Common myeloid progenitor, CD34-positive (primary cell): ENCODE results near the gene PCSK5.
A peak's percentile ranks its signal among the peaks of the same experiment; 100 is the strongest.

Experiments used
- CTCF ChIA-PET: fragments of 350-600 bp; sonication (Branson Sonifier 250); formaldehyde crosslinking; loops from one replicate; lab custom pipeline; 2021; ENCODE audit warnings: antibody characterized with exemption; lab: Charles Lee
- POLR2A ChIA-PET: fragments of 350-600 bp; sonication (Branson Sonifier 250); formaldehyde crosslinking; loops from one replicate; lab custom pipeline; 2021; ENCODE audit warnings: antibody characterized with exemption; lab: Charles Lee
- DNase-seq, 3 donors: peaks; one replicate each; pipeline versions ENCODE4 v3.0.0 to v3.0.0-alpha.2; 2013
- H3K27ac ChIP-seq, 2 experiments: 1 replicate in 1 of 2; 2 replicates in 1 of 2; pipeline ENCODE4 v1.7.0; 2013; ENCODE audit warnings: inconsistent platforms in 2 of 2, low read length in 2 of 2, mild to moderate bottlenecking in 2 of 2, low read depth in 1 of 2, moderate library complexity in 1 of 2; ENCODE audit not compliant: severe bottlenecking in 2 of 2, insufficient read depth in 1 of 2, poor library complexity in 1 of 2
- H3K27me3 ChIP-seq, 5 experiments: replicated peaks in 2 of 5; 1 replicate in 3 of 5; 2 replicates in 2 of 5; pipeline versions ENCODE4 v1.6.1 to v1.7.0; 2013; ENCODE audit warnings: low read length in 4 of 5, mild to moderate bottlenecking in 2 of 5, moderate library complexity in 2 of 5, inconsistent platforms in 1 of 5; ENCODE audit not compliant: insufficient read depth in 5 of 5, control insufficient read depth in 4 of 5
- H3K36me3 ChIP-seq, 4 experiments: 1 replicate in 2 of 4; 2 replicates in 2 of 4; pipeline versions ENCODE4 v1.6.1 to v1.7.0; 2013; ENCODE audit warnings: low read length in 3 of 4, control low read depth in 1 of 4, mild to moderate bottlenecking in 1 of 4; ENCODE audit not compliant: control insufficient read depth in 4 of 4, insufficient read depth in 4 of 4
- H3K4me1 ChIP-seq, 4 experiments: 1 replicate in 3 of 4; 2 replicates in 1 of 4; pipeline versions ENCODE4 v1.6.1 to v1.7.1; 2013; ENCODE audit warnings: low read length in 3 of 4, mild to moderate bottlenecking in 3 of 4, control low read depth in 1 of 4, inconsistent platforms in 1 of 4, moderate library complexity in 1 of 4; ENCODE audit not compliant: control insufficient read depth in 4 of 4, insufficient read depth in 4 of 4; ENCODE audit errors: control extremely low read depth in 1 of 4
- H3K4me3 ChIP-seq, 7 experiments: 1 replicate in 4 of 7; 2 replicates in 3 of 7; pipeline versions ENCODE4 v1.5.1 to v1.7.0; 2013; ENCODE audit warnings: mild to moderate bottlenecking in 7 of 7, low read length in 6 of 7, moderate library complexity in 6 of 7, inconsistent platforms in 2 of 7, low read depth in 2 of 7, control low read depth in 1 of 7; ENCODE audit not compliant: insufficient read depth in 4 of 7, control insufficient read depth in 1 of 7; ENCODE audit errors: extremely low read depth in 1 of 7
- H3K9me3 ChIP-seq, 5 experiments: 1 replicate in 4 of 5; 2 replicates in 1 of 5; pipeline versions ENCODE4 v1.6.1 to v1.7.1; 2013; ENCODE audit warnings: low read length in 4 of 5, mild to moderate bottlenecking in 2 of 5, inconsistent platforms in 1 of 5, low read depth in 1 of 5, moderate library complexity in 1 of 5; ENCODE audit not compliant: control insufficient read depth in 4 of 5, insufficient read depth in 2 of 5; ENCODE audit errors: control extremely low read depth in 1 of 5
- WGBS: methylation state at CpG from one replicate; pipeline ENCODE4 v1.1.5; 2013; ENCODE audit not compliant: insufficient coverage; 5-methylcytosine and 5-hydroxymethylcytosine counted together

PCSK5 gene

GRCh38 chr9:76023715-76024195 is 133.3 kb downstream of the PCSK5 start:
- H3K27ac ChIP-seq, result no peak overlapping the region
- no peaks in the 10 kb centered on the region for H3K36me3 ChIP-seq
- DNase-seq, result peak in 2 of 3 donors; percentile 29 to 47
- H3K27me3 ChIP-seq, result no peaks in the 10 kb centered on the region
- WGBS, result 80% methylated on average over 7 of the region's 7 CpGs
- H3K4me3 ChIP-seq, result no peak overlapping the region
- ChIA-PET CTCF (no interaction called here), POLR2A (no interaction called here)
- H3K9me3 ChIP-seq, result no peaks in the 10 kb centered on the region
- peaks cover 16 to 57% (median 27%) of the 10 kb centered on the region in 4 experiments for H3K4me1 ChIP-seq

GRCh38 chr9:76025286-76025685 is 134.8 kb downstream of the PCSK5 start:
- POLR2A ChIA-PET, result interaction anchor here (0.6 kb wide), 1 partner anchor 28 kb away, joined by 4 read pairs; no protein-coding TSS in a partner anchor
- no peaks in the 10 kb centered on the region for H3K9me3 ChIP-seq
- peaks cover 12 to 47% (median 23%) of the 10 kb centered on the region in 4 experiments for H3K4me1 ChIP-seq
- CTCF ChIA-PET, result no interaction called here
- WGBS, result no CpG with 5 or more reads among the region's 1 CpG
- H3K36me3 ChIP-seq, result no peaks in the 10 kb centered on the region
- no peak overlapping the region for H3K27ac ChIP-seq
- H3K4me3 ChIP-seq, result no peak overlapping the region
- no peaks in the 10 kb centered on the region for H3K27me3 ChIP-seq
- DNase-seq, result peak in 1 of 3 donors; percentile 36

- no peak for DNase-seq
- Histone ChIP-seq H3K36me3 (no peaks in the 10 kb centered on the region), H3K4me3 (no peak overlapping the region), H3K27me3 (no peaks in the 10 kb centered on the region), H3K4me1 (peaks cover 9 to 37% (median 17%) of the 10 kb centered on the region in 4 experiments), H3K9me3 (no peaks in the 10 kb centered on the region), H3K27ac (no peak overlapping the region)
- ChIA-PET POLR2A (no interaction called here), CTCF (no interaction called here)
- 97% methylated on average over 5 of the region's 6 CpGs for WGBS
Measured at GRCh38 chr9:76026796-76027195, 136.3 kb downstream of the PCSK5 start.

GRCh38 chr9:76027416-76027815 is 136.9 kb downstream of the PCSK5 start:
- H3K27ac ChIP-seq, result no peak overlapping the region
- no peak overlapping the region for H3K4me3 ChIP-seq
- WGBS, result 100% methylated on average over 1 of the region's 5 CpGs
- no peaks in the 10 kb centered on the region for H3K36me3 ChIP-seq
- ChIA-PET CTCF (interaction anchor here (0.6 kb wide), 1 partner anchor 607 kb away, joined by 4 read pairs; no protein-coding TSS in a partner anchor), POLR2A (no interaction called here)
- DNase-seq, result peak; percentile 15 to 69 (median 57)
- no peaks in the 10 kb centered on the region for H3K9me3 ChIP-seq
- peaks cover 9 to 38% (median 18%) of the 10 kb centered on the region in 4 experiments for H3K4me1 ChIP-seq
- no peaks in the 10 kb centered on the region for H3K27me3 ChIP-seq

- no peaks in the 10 kb centered on the region for H3K27me3 ChIP-seq
- H3K36me3 ChIP-seq, result no peaks in the 10 kb centered on the region
- H3K9me3 ChIP-seq, result no peaks in the 10 kb centered on the region
- H3K27ac ChIP-seq, result no peak overlapping the region
- H3K4me1 ChIP-seq, result peaks cover 12 to 42% (median 20%) of the 10 kb centered on the region in 4 experiments
- ChIA-PET CTCF (interaction anchor here (0.6 kb wide), 1 partner anchor 606 kb away, joined by 4 read pairs; no protein-coding TSS in a partner anchor), POLR2A (no interaction called here)
- WGBS, result 94% methylated on average over 2 of the region's 2 CpGs
- H3K4me3 ChIP-seq, result no peak overlapping the region
- DNase-seq, result no peak
Measured at GRCh38 chr9:76027861-76028260, 137.4 kb downstream of the PCSK5 start.

- no peaks in the 10 kb centered on the region for H3K9me3 ChIP-seq
- ChIA-PET CTCF (no interaction called here), POLR2A (no interaction called here)
- H3K27ac ChIP-seq, result no peak overlapping the region
- peaks cover 4 to 20% (median 12%) of the 10 kb centered on the region in 4 experiments for H3K4me1 ChIP-seq
- no peak for DNase-seq
- H3K4me3 ChIP-seq, result no peak overlapping the region
- no peaks in the 10 kb centered on the region for H3K27me3 ChIP-seq
- 64% methylated on average over 3 of the region's 6 CpGs for WGBS
- H3K36me3 ChIP-seq, result no peaks in the 10 kb centered on the region
Measured at GRCh38 chr9:76032038-76032796, 141.7 kb downstream of the PCSK5 start.

- POLR2A ChIA-PET, result no interaction called here
- Histone ChIP-seq H3K4me3 (no peak overlapping the region), H3K36me3 (no peaks in the 10 kb centered on the region), H3K9me3 (no peaks in the 10 kb centered on the region), H3K4me1 (peaks cover 2 to 13% (median 8%) of the 10 kb centered on the region in 4 experiments), H3K27ac (no peak overlapping the region), H3K27me3 (no peaks in the 10 kb centered on the region)
- CTCF ChIA-PET, result no interaction called here
- 0% methylated on average over 1 of the region's 6 CpGs for WGBS
- no peak for DNase-seq
Measured at GRCh38 chr9:76032797-76033373, 142.4 kb downstream of the PCSK5 start.
